Left renal cortex interstitium (tissue), 4 donors: ENCODE data around the gene ZNF653. TPM values are rescaled to one million over a fixed set of nuclear protein-coding genes. Genes with fewer than 3 reads are reported as not detected.
"Not testable (repeated sequence)": the region's sequence is repeated elsewhere in the genome, so short reads cannot be mapped to it uniquely, and the experiment has no call there.

Source experiments
- DNase-seq, 4 donors: peaks; one replicate each; pipeline ENCODE4 v3.0.0-alpha.2; 2013; ENCODE audit warnings: low read depth in 4 of 4, low spot score in 2 of 4, missing footprints in 1 of 4
- polyA plus RNA-seq, 4 donors: library from polyadenylated mRNA; unstranded; fragments of 120-200 nt; gene quantifications; one replicate each; pipeline ENCODE4 v1.2.1, GENCODE V29; 2013; ENCODE audit not compliant: insufficient read length in 4 of 4

Gene ZNF653
- polyA plus RNA-seq, 4 donors = 7.6 to 12.8 (median 11.4) TPM

DNA sequence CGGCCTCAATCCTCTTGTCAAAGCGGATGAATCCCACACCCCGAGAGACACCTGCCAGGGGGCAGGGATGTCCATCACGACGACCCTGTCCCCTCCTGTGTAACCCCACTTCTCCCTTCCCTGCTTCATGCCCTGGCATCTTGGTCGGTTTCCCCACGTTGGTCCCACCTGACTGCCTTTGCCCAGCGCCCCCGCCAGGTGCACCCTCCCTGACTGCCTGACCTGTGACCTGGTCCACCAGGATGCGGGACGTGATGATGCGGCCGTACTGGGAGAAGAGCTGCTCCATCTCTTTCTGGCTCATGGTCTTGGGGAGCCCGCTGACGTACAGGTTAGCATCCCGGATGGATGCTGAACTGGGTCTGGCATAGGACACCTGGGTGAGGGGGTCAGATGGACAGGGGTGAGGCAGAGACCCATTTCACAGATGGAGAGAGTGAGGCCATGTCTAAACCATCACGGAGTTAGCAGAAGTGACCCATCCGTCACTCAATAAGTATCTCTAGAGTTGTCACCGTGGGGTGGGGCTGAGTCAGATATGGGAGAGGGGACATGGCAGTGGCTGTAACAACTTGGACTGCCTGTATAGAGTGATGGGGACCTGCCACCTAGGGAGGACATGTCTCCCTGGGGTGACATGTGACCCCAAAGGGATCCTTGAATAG lies 47.3 kb downstream of the ZNF653 start:
- no peak for DNase-seq

DNA sequence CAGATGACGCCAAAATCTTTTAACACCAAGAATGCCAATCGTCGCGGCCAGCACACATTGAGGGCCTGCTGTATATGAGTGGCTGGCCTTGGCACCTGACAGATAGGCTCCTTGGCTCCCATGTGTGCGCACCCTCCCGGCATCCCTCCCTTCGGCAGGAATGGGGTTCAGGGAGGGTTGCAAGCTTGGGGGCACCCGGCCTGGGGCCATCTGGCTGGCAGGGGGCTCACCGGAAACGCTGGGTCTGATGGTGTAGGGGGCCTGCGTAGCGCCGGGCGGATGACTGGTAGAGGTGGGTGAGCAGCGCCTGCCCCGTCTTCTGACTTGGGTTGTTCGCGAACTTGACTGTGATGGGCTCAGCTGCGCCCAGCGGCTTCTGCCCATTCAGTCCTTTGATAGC lies 47.8 kb downstream of the ZNF653 start:
- DNase-seq = no peak

DNA sequence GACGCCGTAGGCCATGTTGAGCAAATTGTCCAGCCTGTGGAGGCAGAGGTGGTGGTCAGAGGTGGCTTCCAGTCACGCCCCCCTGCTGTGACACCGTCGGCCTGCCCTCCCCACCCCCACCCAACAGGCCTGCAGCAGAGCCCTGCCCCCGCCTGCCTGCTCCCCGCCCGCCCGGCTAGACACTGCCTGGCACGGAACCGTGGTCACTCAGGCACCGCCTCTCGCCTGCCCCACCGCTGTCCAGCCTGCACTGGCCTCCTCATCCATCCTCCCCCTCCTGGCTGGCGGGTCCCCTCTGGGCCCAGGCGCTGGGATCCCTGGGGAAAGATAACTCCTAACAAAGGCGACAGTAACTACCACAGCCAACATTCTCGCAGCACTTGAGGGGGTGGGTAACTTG lies 48.5 kb downstream of the ZNF653 start:
- no peak for DNase-seq

DNA sequence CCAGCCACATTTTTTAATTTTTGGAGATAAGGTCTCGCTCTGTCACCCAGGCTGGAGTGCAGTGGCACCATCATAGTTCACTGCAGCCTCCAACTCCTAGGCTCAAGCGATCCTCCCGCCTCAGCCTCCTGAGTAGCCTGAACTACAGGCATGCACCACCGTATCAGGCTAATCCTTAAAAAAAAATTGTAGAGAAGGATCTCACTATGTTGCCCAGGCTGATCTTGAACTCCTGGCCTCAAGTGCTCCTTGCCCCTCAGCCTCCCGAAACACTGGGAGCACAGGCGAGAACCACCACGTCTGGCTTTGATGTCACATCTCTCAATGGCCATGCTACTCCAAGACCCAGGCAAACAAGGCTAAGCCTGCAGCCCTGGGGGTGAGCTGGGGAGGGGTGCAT lies 49.0 kb downstream of the ZNF653 start:
- DNase-seq = no peak

DNA sequence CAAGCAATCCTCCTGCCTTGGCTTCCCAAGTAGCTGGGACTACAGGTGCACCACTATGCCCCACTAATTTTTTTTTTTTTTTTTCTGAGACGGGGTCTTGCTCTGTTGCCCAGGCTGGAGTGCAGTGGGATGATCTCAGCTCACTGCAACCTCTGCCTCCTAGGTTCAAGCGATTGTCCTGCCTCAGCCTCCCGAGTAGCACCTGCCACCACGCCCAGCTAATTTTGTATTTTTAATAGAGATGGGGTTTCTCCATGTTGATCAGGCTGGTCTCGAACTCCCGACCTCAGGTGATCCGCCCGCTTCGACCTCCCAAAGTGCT lies 50.4 kb downstream of the ZNF653 start:
- not testable (repeated sequence) for DNase-seq

DNA sequence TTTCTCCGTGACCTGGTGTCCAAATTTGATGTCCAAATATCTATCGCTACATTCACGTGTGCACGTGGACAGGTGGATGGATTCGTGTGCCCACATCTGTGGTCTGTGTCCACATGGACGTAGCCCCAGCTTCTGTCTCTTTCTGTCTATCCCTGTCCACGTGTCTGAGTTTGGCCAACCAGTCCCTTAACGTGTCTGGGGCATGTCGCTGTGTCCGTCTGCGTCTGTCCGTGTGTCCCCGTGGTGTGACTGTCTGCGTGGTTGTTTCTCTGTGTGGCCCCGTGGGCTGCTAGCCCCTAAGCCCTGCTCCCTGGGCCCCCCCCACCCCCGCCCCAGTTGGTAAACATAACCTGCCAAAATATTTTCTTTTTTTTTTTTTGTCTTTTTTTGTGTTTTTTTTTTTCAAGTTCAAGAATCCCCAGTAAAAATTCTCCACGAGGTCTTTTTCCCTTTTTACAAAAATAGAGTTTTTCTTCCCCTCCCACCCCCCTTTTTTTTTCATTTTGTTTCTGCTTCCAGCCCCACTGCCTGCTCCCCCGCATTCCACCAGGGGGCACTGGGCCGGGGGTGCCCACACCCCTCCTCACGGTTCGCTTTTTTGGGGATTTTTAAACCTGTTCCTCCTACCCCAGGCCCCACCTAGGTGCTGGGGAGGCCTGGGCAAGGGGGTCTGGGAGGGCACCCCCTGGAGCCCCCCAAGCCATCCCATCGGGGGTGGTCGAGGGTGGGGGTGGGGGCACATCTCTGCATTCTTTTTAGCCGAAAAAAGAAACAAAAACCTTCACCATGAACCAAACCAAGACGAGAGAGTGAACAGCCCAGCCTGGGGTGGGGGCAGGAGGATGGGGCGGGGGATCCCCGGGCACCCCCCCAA lies 51.9 kb downstream of the ZNF653 start:
- no peak for DNase-seq

DNA sequence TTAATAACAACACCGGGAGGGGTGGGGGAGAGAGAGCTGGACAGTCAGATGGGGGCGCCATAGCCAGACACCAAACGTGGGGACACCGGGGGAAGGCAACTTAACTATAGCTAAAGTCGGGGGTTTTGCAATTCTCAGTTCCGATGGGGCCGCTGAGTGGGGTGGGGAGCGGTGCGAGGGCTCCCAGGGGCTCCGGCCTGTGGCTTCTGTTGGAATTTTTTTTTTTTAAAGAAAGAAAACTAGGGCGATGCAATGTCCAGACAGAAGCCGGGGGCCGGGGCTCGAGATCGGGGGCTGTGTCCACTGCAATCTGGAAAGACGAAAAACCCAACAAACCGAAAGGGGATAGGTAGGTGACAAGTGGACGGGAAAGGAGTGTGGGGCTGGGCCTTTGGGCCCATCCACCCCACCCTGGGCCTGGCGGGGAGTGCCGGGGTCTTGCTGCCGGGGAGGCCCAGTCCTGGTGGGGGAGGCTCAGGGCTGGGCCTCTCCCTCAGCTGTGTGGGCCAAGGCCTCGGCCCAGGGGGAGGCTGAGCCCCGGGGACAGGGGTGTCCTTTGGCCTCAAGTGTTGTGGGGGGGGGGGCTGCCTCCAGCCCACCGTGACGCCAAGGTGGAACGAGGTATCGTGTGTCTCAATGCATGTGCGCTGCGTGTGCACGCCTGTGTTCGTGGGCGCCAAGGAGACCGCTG lies 52.9 kb downstream of the ZNF653 start:
- DNase-seq = no peak

DNA sequence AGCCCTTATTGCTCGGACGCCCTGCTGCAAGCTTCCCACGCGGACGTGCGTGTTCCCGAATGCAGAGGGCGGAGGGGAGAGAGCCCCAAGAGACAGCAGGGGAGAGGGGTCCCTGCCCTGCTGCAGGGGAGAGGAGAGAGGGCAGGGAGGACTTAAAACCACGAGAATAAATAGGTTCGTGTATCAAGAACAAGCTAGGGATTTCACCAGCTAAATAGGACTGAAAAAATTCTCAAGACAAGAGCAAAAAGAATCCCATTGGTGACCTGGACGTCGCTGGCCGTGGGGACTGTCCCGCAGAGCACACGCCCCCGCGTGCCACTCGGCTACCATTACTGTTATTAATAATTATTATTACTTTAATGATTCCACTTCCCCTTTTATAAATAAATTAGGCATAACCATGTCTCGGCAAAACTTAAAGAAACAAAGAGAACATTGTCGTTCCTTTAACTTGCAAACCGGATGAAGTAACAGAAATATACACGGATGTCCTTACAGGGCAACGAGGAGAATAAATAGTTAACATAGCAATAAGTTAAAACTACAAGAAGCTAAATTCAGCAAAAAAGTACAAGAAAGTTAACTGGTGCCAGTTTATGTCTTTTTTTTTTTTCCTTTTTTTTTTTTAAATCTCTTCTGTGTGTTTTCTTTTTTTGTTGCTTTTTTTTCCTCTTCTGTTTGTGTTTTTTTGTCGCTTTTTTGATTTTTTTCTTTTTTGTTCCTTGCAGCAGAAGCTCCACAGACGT lies 53.6 kb downstream of the ZNF653 start:
- no peak for DNase-seq

DNA sequence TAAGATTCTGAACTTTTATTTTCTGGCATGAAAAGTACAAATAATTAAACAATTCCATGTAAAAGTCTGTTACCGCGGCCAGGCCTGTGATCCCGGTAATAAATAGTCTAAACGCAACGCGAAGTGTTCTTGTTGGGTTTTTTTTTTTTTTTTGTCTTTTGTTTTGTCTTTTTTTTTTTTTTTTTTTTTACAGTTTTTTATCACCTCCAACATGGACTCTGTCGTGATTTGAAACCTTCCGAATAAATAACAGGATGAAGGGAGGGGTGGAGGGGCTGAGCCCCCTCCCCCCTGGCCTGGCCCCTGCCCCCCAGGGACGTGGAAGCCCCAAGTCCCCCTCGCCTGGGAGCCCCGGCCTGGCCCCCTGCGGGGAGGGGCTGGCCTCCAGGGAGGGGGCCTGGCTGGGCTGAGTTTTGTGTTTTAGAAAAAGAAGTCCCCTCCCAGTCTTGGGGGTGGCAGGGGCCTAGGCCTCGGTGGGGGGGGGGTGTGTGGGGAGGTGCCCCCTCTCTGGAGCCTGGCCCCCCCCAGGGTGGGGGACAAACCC lies 54.2 kb downstream of the ZNF653 start:
- DNase-seq = no peak

DNA sequence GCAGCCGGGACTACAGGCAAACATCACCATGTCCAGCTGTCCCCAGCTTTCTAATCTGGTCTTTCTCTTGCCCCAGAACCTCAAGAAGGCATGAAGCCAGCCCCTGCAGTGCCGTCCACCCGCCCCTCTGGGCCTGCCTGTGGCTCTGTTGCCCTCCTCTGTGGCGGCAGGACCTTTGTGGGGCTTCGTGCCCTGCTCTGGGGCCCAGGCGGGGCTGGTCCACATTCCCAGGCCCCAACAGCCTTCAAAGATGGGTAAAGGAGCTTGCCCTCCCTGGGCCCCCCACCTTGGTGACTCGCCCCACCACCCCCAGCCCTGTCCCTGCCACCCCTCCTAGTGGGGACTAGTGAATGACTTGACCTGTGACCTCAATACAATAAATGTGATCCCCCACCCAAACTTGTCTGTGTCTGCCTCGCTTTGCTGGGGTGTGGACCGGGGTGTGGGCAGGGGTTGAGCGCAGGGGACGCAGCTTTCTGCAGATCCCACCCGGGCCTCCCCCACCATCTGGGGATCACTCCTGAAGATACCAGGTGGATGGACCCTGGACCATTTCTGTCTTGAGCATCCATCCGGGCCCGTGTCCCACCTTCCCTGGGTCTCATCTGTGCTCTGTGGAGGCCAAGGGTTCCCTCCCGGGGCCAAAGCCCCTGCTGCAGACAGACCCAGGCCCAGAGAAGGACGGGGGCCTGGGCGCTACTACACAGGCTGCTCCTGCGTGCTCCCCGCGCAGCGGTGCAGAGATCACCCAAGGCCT lies 54.9 kb downstream of the ZNF653 start:
- DNase-seq = no peak

DNA sequence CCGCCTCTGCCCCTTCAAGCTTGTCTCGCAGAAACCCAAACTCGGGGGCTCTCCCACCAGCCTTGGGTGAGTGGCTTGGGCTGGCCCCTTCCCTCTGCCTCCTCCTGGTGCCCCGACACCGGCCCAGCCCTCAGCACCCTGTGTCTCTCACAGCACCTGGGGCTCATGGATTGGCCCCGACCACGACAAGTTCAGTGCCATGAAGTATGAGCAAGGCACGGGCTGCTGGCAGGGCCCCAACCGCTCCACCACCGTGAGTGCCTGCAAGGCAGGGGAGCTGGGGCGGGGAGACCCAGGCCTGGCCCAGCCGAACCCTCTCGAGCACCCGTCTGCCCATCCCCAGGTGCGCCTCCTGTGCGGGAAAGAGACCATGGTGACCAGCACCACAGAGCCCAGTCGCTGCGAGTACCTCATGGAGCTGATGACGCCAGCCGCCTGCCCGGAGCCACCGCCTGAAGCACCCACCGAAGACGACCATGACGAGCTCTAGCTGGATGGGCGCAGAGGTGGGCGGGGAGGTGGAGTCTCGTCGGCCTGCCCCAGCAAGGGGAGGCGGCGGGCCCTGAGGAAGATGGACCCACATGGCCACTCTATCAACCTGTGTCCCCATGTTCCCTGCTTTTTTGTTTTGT lies 56.6 kb downstream of the ZNF653 start:
- DNase-seq = no peak

DNA sequence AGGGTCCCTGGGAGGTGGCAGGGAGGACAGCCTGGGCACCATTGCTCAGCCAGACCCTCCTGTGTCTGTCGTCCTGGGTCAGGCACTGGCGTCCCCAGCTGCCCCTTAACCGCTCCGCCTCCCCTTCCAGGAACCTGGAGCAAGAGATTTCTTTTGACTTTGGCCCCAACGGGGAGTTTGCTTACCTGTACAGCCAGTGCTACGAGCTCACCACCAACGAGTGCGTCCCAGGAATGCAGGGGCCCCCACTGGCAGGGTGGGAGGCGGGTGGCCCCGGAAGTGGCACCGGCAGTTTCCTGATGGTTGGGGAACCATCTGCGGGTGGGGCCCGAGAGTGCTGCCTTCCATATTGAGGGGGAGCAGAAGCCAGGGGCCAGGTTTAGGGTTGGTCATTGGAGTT lies 57.2 kb downstream of the ZNF653 start:
- no peak for DNase-seq

DNA sequence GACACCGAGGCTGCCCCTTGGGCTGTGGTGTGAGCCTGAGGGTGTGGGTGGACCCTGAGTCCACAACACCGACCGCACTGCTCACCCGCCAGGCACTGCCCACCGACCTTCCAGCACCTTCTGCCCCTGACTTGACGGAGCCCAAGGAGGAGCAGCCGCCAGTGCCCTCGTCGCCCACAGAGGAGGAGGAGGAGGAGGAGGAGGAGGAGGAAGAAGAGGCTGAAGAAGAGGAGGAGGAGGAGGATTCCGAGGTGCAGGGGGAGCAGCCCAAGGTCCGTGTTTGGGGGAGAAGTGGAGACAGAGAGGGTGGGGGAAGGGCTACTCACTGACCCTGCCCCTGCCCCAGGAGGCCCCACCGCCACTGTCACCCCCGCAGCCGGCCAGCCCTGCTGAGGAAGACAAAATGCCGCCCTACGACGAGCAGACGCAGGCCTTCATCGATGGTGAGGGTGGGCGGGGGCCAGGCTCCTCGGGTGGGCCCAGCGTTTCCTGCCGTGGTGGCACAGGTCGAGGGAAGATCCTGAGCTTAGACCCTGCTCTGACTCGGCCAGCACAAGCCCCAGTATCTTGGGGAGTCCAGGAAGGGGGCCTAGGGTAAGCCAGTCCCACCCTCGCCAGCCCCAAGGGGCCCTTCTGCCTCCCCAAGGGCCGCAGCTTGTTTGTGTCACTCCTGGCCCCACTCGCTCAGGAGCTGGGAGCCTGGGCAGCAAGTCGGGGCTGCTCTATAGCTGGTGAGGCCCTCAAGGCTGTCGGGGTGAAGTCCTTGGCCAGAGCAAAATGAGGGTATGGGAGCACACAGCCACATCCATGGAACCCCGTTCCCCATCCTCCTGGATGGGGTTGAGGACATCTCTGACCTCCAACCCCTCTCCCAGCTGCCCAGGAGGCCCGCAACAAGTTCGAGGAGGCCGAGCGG lies 58.0 kb downstream of the ZNF653 start:
- DNase-seq = no peak

DNA sequence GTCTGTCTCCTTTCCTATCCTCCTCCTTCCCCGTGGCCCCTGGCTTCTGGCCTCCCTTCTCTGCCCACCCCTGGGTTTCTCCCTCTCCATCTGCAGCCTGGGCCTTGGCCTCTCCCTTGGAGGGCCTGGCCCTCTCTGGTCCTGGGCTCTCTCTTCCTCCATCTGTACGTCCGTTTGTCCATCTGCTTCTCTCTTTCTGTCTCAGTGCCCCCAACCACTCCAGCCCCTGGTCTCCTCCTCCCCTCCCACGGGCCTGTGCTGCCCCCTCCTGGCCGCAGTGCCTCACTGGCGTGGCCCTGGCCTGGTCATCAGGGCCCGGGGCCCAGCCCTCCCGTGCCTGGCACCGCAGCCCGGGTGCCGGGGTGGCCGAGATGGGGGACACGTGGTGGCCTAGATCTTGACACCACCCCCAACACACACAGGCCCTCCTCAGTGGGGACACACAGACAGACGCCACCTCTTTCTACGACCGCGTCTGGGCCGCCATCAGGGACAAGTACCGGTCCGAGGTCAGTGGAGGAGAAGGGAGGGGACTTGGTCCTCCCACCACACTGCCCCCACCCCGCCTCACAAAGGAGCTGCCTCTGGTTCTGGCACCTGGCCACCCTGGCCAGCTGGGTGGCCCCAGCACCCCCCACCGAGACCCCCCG lies 58.9 kb downstream of the ZNF653 start:
- DNase-seq = no peak

DNA sequence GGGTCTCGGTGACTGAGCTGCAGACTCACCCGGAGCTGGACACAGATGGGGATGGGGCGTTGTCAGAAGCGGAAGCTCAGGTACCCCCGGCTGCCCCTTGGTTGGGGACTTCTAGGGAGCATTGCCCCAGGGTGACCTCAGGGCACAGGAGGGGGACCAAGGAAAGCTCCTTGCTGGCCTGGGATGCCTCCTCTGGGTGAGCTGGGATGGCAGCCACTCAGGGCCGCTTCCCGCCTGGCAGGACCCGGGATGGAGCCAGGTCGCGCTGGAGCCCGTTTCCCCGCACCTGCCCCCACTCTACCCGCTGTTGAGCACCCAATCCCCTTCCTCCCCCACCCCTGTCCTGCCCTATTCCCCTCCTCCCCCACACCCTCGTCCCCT lies 59.4 kb downstream of the ZNF653 start:
- no peak for DNase-seq

DNA sequence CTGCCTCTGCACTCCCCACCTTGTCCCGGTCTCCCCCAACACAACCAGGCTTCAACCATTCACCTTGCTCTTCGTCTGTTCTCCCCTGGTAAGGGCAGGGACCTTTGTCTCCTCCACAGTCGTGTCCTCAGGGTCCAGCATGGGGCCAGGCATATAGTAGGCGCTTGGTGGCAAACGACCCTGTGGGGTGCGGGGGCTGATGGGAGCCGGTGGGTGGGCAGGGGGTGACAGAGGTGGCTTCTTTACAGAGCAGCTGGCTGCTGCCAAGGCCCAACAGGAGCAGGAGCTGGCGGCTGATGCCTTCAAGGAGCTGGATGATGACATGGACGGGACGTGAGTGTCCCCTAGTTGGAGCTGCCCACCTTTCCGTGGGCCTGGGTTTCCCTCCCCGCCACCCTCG lies 60.5 kb downstream of the ZNF653 start:
- no peak for DNase-seq

DNA sequence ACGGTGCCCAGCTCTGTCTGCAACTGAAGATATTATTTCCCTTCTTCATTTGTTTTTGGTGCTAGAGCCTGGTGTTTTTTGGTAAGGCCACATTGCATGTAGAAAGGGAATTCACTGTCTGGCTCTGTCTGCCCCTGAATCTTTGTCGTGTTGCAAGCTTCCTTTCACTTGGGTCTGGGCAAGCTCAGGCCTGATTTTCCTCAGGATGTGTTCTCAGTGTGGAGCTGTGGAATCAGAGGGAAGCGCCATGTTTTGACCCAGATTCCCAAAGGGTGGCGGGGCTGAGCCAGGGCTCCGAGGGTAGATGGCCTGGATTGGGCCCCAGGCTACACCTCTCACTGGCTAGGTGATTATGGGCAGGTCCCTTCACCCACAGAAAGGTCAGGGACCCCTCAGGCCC lies 61.6 kb downstream of the ZNF653 start:
- no peak for DNase-seq

DNA sequence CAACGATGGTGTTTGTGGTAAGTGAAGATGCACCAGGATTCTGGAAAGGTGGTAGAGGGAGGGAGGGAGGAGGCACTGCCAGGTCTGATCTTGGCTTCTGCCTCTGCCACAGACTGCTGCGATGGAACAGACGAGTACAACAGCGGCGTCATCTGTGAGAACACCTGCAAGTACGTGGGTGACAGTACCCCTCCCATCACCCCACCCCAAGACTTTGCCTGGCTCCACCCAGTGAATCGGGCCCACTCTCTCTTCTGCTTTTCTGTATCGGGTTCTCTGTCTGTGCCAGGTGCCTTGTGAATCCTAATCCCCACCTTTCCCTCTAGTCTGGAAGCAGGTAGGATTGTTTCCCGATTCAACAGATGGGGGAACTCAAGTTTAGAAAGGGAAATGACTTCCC lies 67.7 kb downstream of the ZNF653 start:
- DNase-seq = no peak
